ENCODE data around the gene SAC3D1. TPM values are rescaled to one million over a fixed set of nuclear protein-coding genes. Genes with fewer than 3 reads are reported as not detected.
"Not testable (repeated sequence)": the region's sequence is repeated elsewhere in the genome, so short reads cannot be mapped to it uniquely, and the experiment has no call there.

SAC3D1 gene
- 17.0 and 18.6 TPM in 2 replicates for total RNA-seq

DNA sequence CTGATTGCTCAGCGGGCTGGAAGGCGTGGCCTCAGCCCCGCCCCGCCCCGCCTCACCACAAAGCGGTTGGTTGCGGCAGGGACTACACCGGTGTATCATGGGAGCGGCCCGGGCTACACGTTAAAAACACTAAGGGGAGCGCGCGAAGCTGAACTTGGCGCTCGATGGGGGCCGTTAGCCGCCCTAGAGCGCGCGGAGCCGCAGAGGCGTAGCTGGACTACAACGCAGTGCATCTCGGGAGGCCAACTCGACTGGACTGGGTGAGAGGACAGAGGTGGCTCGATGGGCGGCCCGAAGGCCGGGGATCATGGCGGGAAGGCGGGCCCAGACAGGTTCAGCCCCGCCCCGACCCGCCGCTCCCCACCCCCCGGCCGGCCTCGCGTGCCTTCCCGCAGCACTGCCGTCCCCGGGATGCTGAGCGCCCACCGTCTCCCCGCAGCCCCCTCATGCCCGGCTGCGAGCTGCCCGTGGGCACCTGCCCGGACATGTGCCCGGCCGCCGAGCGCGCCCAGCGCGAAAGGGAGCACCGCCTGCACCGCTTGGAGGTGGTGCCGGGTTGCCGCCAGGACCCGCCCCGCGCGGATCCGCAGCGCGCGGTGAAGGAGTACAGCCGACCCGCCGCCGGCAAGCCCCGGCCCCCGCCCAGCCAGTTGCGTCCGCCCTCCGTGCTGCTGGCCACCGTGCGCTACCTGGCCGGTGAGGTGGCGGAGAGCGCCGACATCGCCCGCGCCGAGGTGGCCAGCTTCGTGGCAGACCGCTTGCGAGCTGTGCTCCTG is at the start of gene SAC3D1:
TSS of gene SAC3D1 (plus strand) at position 364 of the 776 bp plus-strand sequence. CDS start at position 447, 83 bp downstream.
- peak within 1 kb of the TSS; percentile 88 for H3K4me3 Mint-ChIP-seq (ENCODE audit: low read depth)
- H3K9me3 Mint-ChIP-seq = no peaks in the 10 kb centered on the region
- peaks cover 20% of the 10 kb centered on the region for H3K4me1 Mint-ChIP-seq (ENCODE audit: low read depth)
- DNase-seq (ENCODE audit: low spot score) = peak; percentile 94
- intact Hi-C loops (cut with micrococcal nuclease) = loop anchor here (1.0 to 5.0 kb wide), 4 partner anchors 14 to 124 kb away; partner anchors contain the start of genes ATG2A, CDCA5, SNX15 and TM7SF2
- H3K36me3 Mint-ChIP-seq (ENCODE audit: low read depth) = peaks cover 20% of the 10 kb centered on the region
- no peaks in the 10 kb centered on the region for H3K27me3 Mint-ChIP-seq (ENCODE audit: low read depth)
- H3K27ac Mint-ChIP-seq = peak within 1 kb of the TSS; percentile 96

DNA sequence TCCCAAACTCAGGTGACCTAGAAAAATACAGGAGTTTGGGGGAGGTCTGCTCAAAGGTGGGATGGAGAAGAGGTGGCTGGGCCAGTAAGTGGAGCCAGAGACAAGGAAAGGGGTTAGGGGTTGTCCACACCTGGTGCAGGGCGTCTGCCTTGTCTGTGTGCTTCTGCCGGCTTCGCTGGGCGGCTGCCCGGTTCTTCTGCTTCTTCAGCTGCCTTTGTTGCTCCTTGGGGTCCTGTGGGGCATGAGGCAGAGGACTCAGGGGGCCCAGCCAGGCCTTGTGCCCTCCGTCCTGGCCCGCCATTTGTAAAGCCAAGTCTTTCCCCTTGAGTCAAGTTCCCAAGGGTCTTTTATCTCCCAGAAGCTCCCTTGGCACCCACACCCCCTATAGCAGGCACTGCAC is 46.7 kb upstream of the SAC3D1 start:
- intact Hi-C loops (cut with micrococcal nuclease) = no loop called here
- peaks cover 5% of the 10 kb centered on the region for H3K27me3 Mint-ChIP-seq (ENCODE audit: low read depth)
- H3K9me3 Mint-ChIP-seq = no peaks in the 10 kb centered on the region
- H3K4me1 Mint-ChIP-seq (ENCODE audit: low read depth) = peaks cover 16% of the 10 kb centered on the region
- no peak overlapping the region for H3K27ac Mint-ChIP-seq
- DNase-seq (ENCODE audit: low spot score) = no peak
- no peak overlapping the region for H3K4me3 Mint-ChIP-seq (ENCODE audit: low read depth)
- H3K36me3 Mint-ChIP-seq (ENCODE audit: low read depth) = no peaks in the 10 kb centered on the region

DNA sequence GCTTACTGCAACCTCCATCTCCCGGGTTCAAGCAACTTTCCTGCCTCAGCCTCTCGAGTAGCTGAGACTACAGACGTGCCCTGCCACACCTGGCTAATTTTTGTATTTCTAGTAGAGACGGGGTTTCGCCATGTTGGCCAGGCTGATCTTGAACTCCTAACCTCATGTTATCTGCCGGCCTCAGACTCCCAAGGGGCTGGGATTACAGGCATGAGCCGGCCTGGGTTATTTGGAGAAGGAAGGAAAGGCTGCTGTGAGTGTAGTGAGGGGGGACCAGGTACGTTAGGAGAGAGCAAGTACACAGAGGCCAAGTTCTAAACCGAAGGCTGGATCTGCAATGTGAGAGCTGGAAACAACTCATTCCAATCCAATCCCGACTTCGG is 44.7 kb upstream of the SAC3D1 start:
- Mint-ChIP-seq H3K9me3 (no peaks in the 10 kb centered on the region), H3K36me3 (ENCODE audit: low read depth) (no peaks in the 10 kb centered on the region), H3K27ac (no peak overlapping the region), H3K4me1 (ENCODE audit: low read depth) (peaks cover 12% of the 10 kb centered on the region), H3K27me3 (ENCODE audit: low read depth) (peaks cover 5% of the 10 kb centered on the region), H3K4me3 (ENCODE audit: low read depth) (no peak overlapping the region)
- intact Hi-C loops (cut with micrococcal nuclease) = no loop called here
- no peak for DNase-seq (ENCODE audit: low spot score)

DNA sequence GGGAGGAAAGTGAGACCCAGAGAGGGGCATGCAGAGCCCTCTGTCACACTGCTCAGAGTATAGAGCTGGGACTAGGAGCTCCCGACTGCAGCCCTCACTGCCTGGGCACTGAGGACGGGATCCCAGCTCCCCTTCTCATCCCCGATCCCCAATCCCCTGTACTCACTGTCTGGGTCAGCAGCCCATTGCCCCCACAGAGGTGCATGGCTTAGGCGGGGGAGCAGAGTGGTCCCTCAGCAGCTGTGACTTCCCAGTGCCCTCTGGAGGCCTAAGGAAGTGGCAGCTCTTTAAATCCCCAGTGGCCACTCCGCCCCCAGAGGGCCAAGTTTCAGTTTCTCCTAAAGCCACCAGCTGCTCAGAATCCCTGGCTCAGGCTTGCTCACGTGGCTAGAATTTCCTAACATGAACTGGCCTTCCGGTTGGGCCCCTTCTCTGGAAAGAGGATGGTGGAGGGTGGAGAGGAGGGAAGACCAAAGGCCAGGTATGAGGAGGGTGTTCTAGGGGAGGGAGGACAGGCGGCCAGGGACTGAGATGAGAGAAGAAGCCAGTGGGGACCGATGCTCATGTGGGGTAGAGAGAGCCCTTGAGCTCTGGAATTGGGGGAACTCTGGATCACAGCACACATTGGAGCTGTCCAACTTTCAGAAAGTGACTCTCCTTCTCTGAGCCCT is 44.2 kb upstream of the SAC3D1 start, which contains the start of gene BATF2:
TSS of gene BATF2 (minus strand) at position 262 of the 671 bp plus-strand sequence. CDS start at position 205, 57 bp downstream.
- no peak within 1 kb of the TSS for H3K27ac Mint-ChIP-seq
- DNase-seq (ENCODE audit: low spot score) = no peak
- no peak within 1 kb of the TSS for H3K4me3 Mint-ChIP-seq (ENCODE audit: low read depth)
- H3K4me1 Mint-ChIP-seq (ENCODE audit: low read depth) = peaks cover 12% of the 10 kb centered on the region
- no peaks in the 10 kb centered on the region for H3K9me3 Mint-ChIP-seq
- H3K36me3 Mint-ChIP-seq (ENCODE audit: low read depth) = no peaks in the 10 kb centered on the region
- intact Hi-C loops (cut with micrococcal nuclease) = no loop called here
- peaks cover 5% of the 10 kb centered on the region for H3K27me3 Mint-ChIP-seq (ENCODE audit: low read depth)

DNA sequence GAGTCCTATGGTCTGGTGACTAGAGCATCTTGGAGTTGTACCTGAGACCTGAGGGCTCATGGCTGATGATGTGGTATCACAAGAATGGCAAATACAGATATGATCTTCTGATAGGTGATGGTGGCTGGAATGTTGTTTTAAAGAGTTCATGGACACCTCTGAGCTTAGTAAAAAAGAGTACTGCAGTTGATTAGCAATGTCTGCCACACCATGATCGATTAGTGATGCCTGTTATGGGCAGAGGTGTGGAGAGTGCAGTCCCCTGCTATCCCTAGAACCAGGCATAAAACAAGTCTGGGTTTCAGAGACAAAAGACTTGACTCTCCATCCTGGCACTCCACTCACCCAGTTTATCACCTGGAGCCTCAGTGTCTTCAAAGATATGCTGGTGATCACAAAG is 42.9 kb upstream of the SAC3D1 start:
- H3K27me3 Mint-ChIP-seq (ENCODE audit: low read depth) = peaks cover 4% of the 10 kb centered on the region
- DNase-seq (ENCODE audit: low spot score) = no peak
- H3K4me1 Mint-ChIP-seq (ENCODE audit: low read depth) = peaks cover 12% of the 10 kb centered on the region
- no peaks in the 10 kb centered on the region for H3K9me3 Mint-ChIP-seq
- intact Hi-C loops (cut with micrococcal nuclease) = no loop called here
- no peaks in the 10 kb centered on the region for H3K36me3 Mint-ChIP-seq (ENCODE audit: low read depth)
- peak overlapping the region; percentile 28 for H3K4me3 Mint-ChIP-seq (ENCODE audit: low read depth)
- H3K27ac Mint-ChIP-seq = peak overlapping the region; percentile 59

DNA sequence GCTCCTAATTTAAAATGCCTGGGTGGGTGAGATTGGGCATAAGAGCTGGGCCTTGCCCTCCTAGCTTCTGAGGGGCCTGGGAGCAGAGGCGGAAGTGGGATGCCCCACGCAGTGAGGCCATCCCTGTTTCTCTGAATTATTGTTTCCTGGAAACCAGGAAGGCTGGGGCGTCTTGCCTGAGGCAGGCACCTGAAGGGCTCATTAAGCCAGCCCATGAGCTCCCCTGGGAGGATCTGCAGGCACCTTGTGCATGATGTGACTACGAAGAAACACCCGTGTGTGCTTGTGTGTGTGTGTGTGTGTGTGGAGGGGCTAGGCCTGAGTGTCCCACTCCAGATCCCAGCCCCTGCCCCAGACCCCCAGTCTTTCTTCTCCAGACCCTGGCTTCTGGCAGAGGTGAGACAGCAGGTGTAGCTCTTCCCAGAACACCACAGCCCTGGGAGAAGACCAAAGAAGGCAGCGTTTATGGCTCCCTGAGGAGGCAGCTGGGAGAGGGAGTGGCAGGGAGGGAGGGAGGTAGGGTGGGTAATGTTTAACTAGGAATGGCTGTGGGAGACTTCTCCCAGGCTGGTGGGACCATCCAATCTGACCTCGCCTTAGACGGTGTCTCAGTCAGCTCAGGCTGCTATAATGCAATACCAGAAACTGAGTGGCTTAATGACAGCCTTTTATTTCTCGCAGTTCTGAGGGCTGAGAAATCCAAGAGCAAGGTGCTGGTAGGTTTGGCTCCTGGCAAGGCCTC is 42.1 kb upstream of the SAC3D1 start:
- H3K27ac Mint-ChIP-seq = peak overlapping the region; percentile 59
- H3K4me3 Mint-ChIP-seq (ENCODE audit: low read depth) = peak overlapping the region; percentile 28
- peaks cover 12% of the 10 kb centered on the region for H3K4me1 Mint-ChIP-seq (ENCODE audit: low read depth)
- intact Hi-C loops (cut with micrococcal nuclease) = no loop called here
- peaks cover 3% of the 10 kb centered on the region for H3K27me3 Mint-ChIP-seq (ENCODE audit: low read depth)
- no peak for DNase-seq (ENCODE audit: low spot score)
- H3K36me3 Mint-ChIP-seq (ENCODE audit: low read depth) = no peaks in the 10 kb centered on the region
- H3K9me3 Mint-ChIP-seq = no peaks in the 10 kb centered on the region

DNA sequence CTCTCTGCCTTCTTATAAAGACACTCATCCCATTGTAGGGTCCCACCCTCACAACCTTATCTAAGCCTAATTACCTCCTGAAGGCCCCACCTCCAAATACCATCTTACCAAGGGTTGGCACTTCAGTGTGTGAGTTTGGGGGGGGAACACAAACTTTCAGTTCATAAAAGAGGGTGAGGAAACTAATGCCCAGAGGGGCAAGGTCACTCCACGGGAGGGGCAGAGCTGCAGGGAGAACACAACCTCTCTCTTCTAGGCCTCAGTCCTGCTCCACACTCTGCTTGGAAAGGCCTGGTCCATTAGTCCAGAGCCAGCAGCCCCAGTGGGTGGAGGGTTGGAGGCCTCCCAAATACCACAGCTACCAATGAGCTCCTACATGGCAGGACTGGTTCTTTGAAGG is 41.5 kb upstream of the SAC3D1 start:
- H3K4me1 Mint-ChIP-seq (ENCODE audit: low read depth) = peaks cover 12% of the 10 kb centered on the region
- H3K36me3 Mint-ChIP-seq (ENCODE audit: low read depth) = no peaks in the 10 kb centered on the region
- H3K27me3 Mint-ChIP-seq (ENCODE audit: low read depth) = peaks cover 3% of the 10 kb centered on the region
- no peak overlapping the region for H3K4me3 Mint-ChIP-seq (ENCODE audit: low read depth)
- no peaks in the 10 kb centered on the region for H3K9me3 Mint-ChIP-seq
- intact Hi-C loops (cut with micrococcal nuclease) = no loop called here
- DNase-seq (ENCODE audit: low spot score) = no peak
- H3K27ac Mint-ChIP-seq = no peak overlapping the region

DNA sequence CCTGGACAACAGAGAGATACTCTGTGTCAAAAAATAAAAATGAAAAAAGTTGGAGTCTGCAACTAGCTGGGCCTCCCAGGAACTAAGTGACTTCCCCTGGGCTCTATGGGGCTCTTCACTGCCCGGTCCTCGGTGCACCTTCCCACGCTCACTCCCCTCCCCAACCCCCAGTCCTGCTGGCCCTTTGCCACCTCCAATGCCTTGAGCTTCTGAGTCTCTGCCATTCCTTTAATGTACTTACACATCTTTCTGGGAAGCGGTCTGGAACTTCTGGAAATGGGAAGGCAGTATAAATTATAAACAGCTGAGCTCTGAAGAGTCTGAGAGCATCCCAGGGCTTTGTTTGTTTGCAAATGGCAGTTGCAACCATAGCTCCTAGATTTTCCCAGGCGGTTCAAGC is 38.3 kb upstream of the SAC3D1 start:
- Mint-ChIP-seq H3K4me3 (ENCODE audit: low read depth) (no peak overlapping the region), H3K4me1 (ENCODE audit: low read depth) (peaks cover 12% of the 10 kb centered on the region), H3K36me3 (ENCODE audit: low read depth) (no peaks in the 10 kb centered on the region), H3K27ac (no peak overlapping the region), H3K27me3 (ENCODE audit: low read depth) (no peaks in the 10 kb centered on the region), H3K9me3 (no peaks in the 10 kb centered on the region)
- DNase-seq (ENCODE audit: low spot score) = no peak
- intact Hi-C loops (cut with micrococcal nuclease) = no loop called here

DNA sequence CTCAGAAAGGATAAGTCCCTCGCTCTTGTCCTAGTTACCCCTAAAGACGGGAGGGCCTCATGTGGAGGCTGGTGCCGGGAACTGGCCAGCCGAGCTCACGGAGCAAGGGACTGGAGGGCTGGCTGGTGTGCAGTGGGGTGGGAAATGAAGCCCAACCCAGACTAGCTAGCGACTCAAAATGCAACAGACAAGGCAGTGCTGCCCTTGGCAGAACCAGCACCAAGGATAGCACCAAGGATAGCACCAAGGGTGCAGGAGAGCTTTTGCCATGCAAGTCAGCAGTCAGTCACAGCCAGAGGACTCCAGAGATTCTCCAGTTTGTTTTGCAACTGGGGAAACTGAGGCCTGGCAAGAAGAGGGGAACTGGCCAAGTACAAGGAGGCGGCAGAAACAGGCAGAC is 37.7 kb upstream of the SAC3D1 start:
- H3K4me1 Mint-ChIP-seq (ENCODE audit: low read depth) = peaks cover 9% of the 10 kb centered on the region
- H3K36me3 Mint-ChIP-seq (ENCODE audit: low read depth) = no peaks in the 10 kb centered on the region
- H3K27ac Mint-ChIP-seq = no peak overlapping the region
- no peaks in the 10 kb centered on the region for H3K27me3 Mint-ChIP-seq (ENCODE audit: low read depth)
- H3K4me3 Mint-ChIP-seq (ENCODE audit: low read depth) = no peak overlapping the region
- DNase-seq (ENCODE audit: low spot score) = no peak
- no peaks in the 10 kb centered on the region for H3K9me3 Mint-ChIP-seq
- intact Hi-C loops (cut with micrococcal nuclease) = no loop called here

DNA sequence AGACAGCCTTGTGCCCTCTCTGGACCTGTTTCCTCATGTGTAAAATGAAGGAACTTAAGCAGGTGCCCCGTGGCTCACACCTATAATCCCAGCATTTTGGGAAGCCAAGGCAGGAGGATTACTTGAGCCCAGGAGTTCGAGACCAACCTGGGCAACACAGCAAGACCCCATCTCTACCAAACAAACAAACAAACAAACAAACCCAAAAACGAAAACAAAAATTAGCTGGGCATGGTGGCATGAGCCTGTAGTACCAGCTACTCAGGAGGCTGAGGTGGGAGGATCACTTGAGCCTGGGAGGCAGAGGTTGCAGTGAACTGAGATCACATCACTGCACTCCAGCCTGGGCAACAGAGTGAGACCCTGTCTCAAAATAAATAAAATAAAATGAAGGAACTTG is 37.0 kb upstream of the SAC3D1 start:
- H3K27ac Mint-ChIP-seq; H3K4me3 Mint-ChIP-seq (ENCODE audit: low read depth); intact Hi-C loops (cut with micrococcal nuclease); H3K9me3 Mint-ChIP-seq; H3K27me3 Mint-ChIP-seq (ENCODE audit: low read depth); H3K4me1 Mint-ChIP-seq (ENCODE audit: low read depth); H3K36me3 Mint-ChIP-seq (ENCODE audit: low read depth); DNase-seq (ENCODE audit: low spot score): not testable (repeated sequence)

DNA sequence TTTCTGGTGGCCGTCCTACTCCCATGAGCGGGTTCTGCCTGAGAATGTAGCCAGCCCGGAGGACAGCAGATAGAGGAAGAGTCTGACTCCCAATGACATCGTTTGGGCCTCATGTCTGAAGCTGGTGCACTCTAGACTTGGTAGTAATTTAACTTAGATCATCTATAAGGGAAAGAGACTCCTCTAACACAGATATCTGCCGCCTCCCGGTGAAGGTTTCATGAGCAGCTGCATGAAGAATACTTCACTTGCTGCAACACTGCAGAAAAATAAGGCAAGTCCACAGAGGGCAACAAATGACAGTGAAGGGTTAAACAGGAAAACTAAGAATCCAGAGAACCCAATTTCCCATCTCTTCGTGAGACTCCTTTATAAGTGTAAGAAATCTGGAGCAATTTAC is 33.0 kb upstream of the SAC3D1 start:
- intact Hi-C loops (cut with micrococcal nuclease) = no loop called here
- Mint-ChIP-seq H3K27ac (no peak overlapping the region), H3K27me3 (ENCODE audit: low read depth) (no peaks in the 10 kb centered on the region), H3K4me1 (ENCODE audit: low read depth) (peaks cover 3% of the 10 kb centered on the region), H3K36me3 (ENCODE audit: low read depth) (no peaks in the 10 kb centered on the region), H3K9me3 (no peaks in the 10 kb centered on the region), H3K4me3 (ENCODE audit: low read depth) (no peak overlapping the region)
- DNase-seq (ENCODE audit: low spot score) = no peak

DNA sequence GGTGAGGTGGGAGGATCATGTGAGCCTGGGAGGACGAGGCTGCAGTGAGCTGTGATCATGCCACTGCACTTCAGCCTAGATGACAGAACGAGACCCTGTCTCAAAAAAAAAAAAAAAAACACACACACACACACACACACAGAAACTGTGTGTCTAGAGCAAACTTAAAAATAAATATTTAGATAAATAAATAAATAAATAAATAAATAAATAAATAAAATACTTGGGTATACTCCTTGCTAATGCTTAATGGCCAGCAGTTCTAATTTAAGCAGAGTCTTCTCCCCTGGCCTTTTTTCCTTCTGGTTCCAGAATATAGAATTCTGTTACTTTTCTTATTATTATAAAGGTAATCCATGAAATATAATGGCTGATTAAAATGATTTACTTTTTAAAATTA is 32.1 kb upstream of the SAC3D1 start:
- Mint-ChIP-seq H3K27ac (no peak overlapping the region), H3K4me1 (ENCODE audit: low read depth) (peaks cover 7% of the 10 kb centered on the region), H3K9me3 (no peaks in the 10 kb centered on the region), H3K36me3 (ENCODE audit: low read depth) (no peaks in the 10 kb centered on the region), H3K4me3 (ENCODE audit: low read depth) (no peak overlapping the region), H3K27me3 (ENCODE audit: low read depth) (no peaks in the 10 kb centered on the region)
- DNase-seq (ENCODE audit: low spot score) = no peak
- intact Hi-C loops (cut with micrococcal nuclease) = no loop called here
